HepG2 (cell line): ENCODE data around the gene LMAN1L. TPM values are rescaled to one million over a fixed set of nuclear protein-coding genes. Genes with fewer than 3 reads are reported as not detected.
A peak's percentile ranks its signal among the peaks of the same experiment; 100 is the strongest.

ENCODE experiments used
- BORCS8-MEF2B ChIP-seq: sonication (generic); formaldehyde crosslinking; IDR thresholded peaks from 2 replicates; pipeline ENCODE4 v1.8.0; 2022; ENCODE audit warnings: mild to moderate bottlenecking, missing genetic modification reagents
- KLF12 ChIP-seq: sonication (generic); formaldehyde crosslinking; IDR thresholded peaks from 2 replicates; pipeline ENCODE4 v1.4.0; 2020; ENCODE audit warnings: missing genetic modification reagents, borderline replicate concordance
- MAZ ChIP-seq, 2 experiments: sonication (generic) in 1 of 2; formaldehyde crosslinking in 1 of 2; IDR thresholded peaks; 2 replicates each; pipeline versions ENCODE4 v1.5.0 to v1.6.1; 2012 to 2020; ENCODE audit warnings: low read depth in 2 of 2, mild to moderate bottlenecking in 2 of 2, borderline replicate concordance in 1 of 2, improper control_type of control experiment in 1 of 2, low read length in 1 of 2, missing genetic modification reagents in 1 of 2, moderate library complexity in 1 of 2
- PHF8 ChIP-seq: sonication (generic); formaldehyde crosslinking; IDR thresholded peaks from 2 replicates; pipeline ENCODE4 v1.5.0; 2020; ENCODE audit warnings: missing genetic modification reagents
- PPARG ChIP-seq: conservative IDR thresholded peaks from 2 replicates; pipeline ENCODE4 v1.6.1; 2016; ENCODE audit warnings: missing biosample characterization, missing genetic modification reagents
- RAD21 ChIP-seq: fragments of 450-650 bp; formaldehyde crosslinking; IDR thresholded peaks from 2 replicates; pipeline ENCODE4 v1.5.0; 2020; ENCODE audit warnings: mild to moderate bottlenecking
- SAP130 ChIP-seq: IDR thresholded peaks from 2 replicates; pipeline ENCODE4 v1.6.1; 2016; ENCODE audit warnings: low read depth
- TOE1 ChIP-seq: sonication (generic); formaldehyde crosslinking; IDR thresholded peaks from 2 replicates; pipeline ENCODE4 v1.4.0; 2020; ENCODE audit warnings: mild to moderate bottlenecking, missing genetic modification reagents
- U2AF2 ChIP-seq: fragments of 200-400 bp; formaldehyde crosslinking; IDR thresholded peaks from 2 replicates; pipeline ENCODE4 v1.6.1; 2017; ENCODE audit warnings: low read depth, mild to moderate bottlenecking, low read length
- ZNF501 ChIP-seq: sonication (generic); formaldehyde crosslinking; IDR thresholded peaks from 2 replicates; pipeline ENCODE4 v1.5.1; 2020; ENCODE audit warnings: mild to moderate bottlenecking, moderate library complexity, missing genetic modification reagents
- ZNF563 ChIP-seq: sonication (generic); formaldehyde crosslinking; IDR thresholded peaks from 2 replicates; pipeline ENCODE4 v1.8.0; 2022; ENCODE audit warnings: mild to moderate bottlenecking, moderate library complexity, missing genetic modification reagents
- ZNF605 ChIP-seq: sonication (generic); formaldehyde crosslinking; IDR thresholded peaks from 2 replicates; pipeline ENCODE4 v1.8.0; 2022; ENCODE audit warnings: mild to moderate bottlenecking, missing genetic modification reagents
- ZNF773 ChIP-seq: sonication (generic); formaldehyde crosslinking; IDR thresholded peaks from 2 replicates; pipeline ENCODE4 v1.4.0; 2020; ENCODE audit warnings: missing genetic modification reagents, borderline replicate concordance
- ZNF777 ChIP-seq: sonication (generic); formaldehyde crosslinking; IDR thresholded peaks from 2 replicates; pipeline ENCODE4 v1.4.0; 2020; ENCODE audit warnings: missing genetic modification reagents
- polyA plus RNA-seq, 8 experiments: library from polyadenylated mRNA; depleted of rRNA in 3 of 8; stranded (reverse) in 7 of 8; unstranded in 1 of 8; fragments of >200 nt; fragmentation: Illumina TruSeq in 4 of 8; extraction: Trizol in 4 of 8; gene quantifications; 2 replicates each; pipeline versions ENCODE4 v1.2.1 to v1.2.3, GENCODE V29; 2011 to 2016; ENCODE audit warnings: low read depth in 4 of 8, missing spikeins in 1 of 8, mixed read lengths in 1 of 8; ENCODE audit not compliant: insufficient read depth in 1 of 8
- total RNA-seq, 5 experiments: library from RNA; depleted of rRNA; stranded (reverse); fragments of >200 nt; fragmentation: Illumina TruSeq; extraction: Trizol; gene quantifications; 2 replicates each; pipeline ENCODE4 v1.2.3, GENCODE V29; 2016; ENCODE audit warnings: low read depth in 1 of 5
- TF ChIP-seq, protein P1 (sequence below): sonication (generic); formaldehyde crosslinking; IDR thresholded peaks from 2 replicates; pipeline ENCODE4 v1.9.0; 2022; ENCODE audit warnings: missing genetic modification reagents, mild to moderate bottlenecking, borderline replicate concordance
- TF ChIP-seq, protein P2 (sequence below): sonication (generic); formaldehyde crosslinking; IDR thresholded peaks from 2 replicates; pipeline ENCODE4 v1.4.0; 2020; ENCODE audit warnings: missing genetic modification reagents
- TF ChIP-seq, protein P3 (sequence below), 2 experiments: sonication (generic) in 1 of 2; formaldehyde crosslinking in 1 of 2; IDR thresholded peaks; 2 replicates each; pipeline versions ENCODE4 v1.4.0 to v1.6.1; 2016 to 2020; ENCODE audit warnings: borderline replicate concordance in 1 of 2, low read depth in 1 of 2, mild to moderate bottlenecking in 1 of 2, missing genetic modification reagents in 1 of 2

LMAN1L gene
- total and polyA plus RNA-seq, 2 of the 13 experiments (the other 11 are each of a cell fraction or from before 2014, with no cell fraction given) = not detected

DNA sequence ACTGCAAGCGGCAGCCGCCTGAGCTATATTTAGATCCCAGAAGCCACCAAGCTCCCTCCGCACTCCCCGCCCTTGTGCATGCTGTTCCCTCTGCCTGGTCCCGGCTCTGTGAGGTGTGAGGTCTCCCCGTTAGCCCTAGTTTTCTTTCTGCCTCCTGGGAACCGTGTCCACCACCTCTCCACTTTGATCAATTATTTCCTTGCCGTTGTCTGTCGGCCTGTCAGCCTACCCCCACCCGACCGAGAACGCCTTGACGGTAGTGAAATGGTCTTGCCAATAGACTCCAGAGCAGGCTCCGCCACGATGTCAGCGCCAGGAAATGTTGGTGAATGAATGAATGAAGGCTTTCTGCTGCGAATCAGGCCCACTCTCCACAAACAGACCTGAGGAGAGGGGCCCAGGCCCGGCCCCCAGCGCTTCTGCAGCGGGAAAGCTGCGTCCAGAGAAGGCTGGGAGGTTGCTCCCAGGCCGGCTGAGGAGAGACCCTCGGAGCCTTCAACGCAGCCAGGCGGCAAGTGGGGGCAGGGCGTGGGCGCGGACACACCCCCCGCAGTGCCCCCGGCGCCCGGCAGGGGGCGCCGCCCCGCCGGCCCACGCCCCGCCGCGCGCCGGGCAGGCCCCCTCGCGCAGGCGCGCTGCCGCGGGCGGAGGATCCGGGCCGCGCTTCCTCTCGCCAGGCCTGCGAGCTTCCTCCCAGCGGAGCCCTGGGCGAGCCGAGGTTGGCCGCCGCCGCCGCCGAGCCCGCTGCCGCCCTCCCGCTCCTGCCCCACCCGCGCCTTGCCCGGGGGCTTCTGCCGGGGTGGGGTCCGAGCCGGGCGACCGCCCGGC, 31.0 kb upstream of the LMAN1L start, which contains the start of gene CSK (continued):
- TF ChIP-seq, protein P1, sequence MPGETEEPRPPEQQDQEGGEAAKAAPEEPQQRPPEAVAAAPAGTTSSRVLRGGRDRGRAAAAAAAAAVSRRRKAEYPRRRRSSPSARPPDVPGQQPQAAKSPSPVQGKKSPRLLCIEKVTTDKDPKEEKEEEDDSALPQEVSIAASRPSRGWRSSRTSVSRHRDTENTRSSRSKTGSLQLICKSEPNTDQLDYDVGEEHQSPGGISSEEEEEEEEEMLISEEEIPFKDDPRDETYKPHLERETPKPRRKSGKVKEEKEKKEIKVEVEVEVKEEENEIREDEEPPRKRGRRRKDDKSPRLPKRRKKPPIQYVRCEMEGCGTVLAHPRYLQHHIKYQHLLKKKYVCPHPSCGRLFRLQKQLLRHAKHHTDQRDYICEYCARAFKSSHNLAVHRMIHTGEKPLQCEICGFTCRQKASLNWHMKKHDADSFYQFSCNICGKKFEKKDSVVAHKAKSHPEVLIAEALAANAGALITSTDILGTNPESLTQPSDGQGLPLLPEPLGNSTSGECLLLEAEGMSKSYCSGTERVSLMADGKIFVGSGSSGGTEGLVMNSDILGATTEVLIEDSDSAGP (CRISPR knock-in tag) = 0 out of 2 replicates have a peak, but pooled peaks have one; percentile 24
- TF ChIP-seq TOE1 (CRISPR knock-in tag) (no peak), SAP130 (peak; percentile 38), PPARG (CRISPR knock-in tag) (no peak), MAZ (IDR thresholded peaks at IDR 0.05; ENCODE audit: borderline replicate concordance, low read depth, low read length) (0 out of 2 replicates have a peak, but pooled peaks have one; percentile 34), MAZ (CRISPR knock-in tag; IDR thresholded peaks at IDR 0.05; ENCODE audit: low read depth) (no peak), BORCS8-MEF2B (0 out of 2 replicates have a peak, but pooled peaks have one; percentile 19), ZNF501 (0 out of 2 replicates have a peak, but pooled peaks have one; percentile 37), ZNF777 (CRISPR knock-in tag) (peak; percentile 85), PHF8 (CRISPR knock-in tag) (no peak), U2AF2 (no peak), KLF12 (peak; percentile 59; the same call in 1 of the 2 replicates), ZNF605 (CRISPR knock-in tag) (0 out of 2 replicates have a peak, but pooled peaks have one; percentile 24), ZNF773 (CRISPR knock-in tag) (no peak), ZNF563 (0 out of 2 replicates have a peak, but pooled peaks have one; percentile 45), RAD21 (0 out of 2 replicates have a peak, but pooled peaks have one; percentile 25)
- TF ChIP-seq, protein P2, sequence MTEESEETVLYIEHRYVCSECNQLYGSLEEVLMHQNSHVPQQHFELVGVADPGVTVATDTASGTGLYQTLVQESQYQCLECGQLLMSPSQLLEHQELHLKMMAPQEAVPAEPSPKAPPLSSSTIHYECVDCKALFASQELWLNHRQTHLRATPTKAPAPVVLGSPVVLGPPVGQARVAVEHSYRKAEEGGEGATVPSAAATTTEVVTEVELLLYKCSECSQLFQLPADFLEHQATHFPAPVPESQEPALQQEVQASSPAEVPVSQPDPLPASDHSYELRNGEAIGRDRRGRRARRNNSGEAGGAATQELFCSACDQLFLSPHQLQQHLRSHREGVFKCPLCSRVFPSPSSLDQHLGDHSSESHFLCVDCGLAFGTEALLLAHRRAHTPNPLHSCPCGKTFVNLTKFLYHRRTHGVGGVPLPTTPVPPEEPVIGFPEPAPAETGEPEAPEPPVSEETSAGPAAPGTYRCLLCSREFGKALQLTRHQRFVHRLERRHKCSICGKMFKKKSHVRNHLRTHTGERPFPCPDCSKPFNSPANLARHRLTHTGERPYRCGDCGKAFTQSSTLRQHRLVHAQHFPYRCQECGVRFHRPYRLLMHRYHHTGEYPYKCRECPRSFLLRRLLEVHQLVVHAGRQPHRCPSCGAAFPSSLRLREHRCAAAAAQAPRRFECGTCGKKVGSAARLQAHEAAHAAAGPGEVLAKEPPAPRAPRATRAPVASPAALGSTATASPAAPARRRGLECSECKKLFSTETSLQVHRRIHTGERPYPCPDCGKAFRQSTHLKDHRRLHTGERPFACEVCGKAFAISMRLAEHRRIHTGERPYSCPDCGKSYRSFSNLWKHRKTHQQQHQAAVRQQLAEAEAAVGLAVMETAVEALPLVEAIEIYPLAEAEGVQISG (CRISPR knock-in tag) = peak; percentile 61
- TF ChIP-seq, protein P3, sequence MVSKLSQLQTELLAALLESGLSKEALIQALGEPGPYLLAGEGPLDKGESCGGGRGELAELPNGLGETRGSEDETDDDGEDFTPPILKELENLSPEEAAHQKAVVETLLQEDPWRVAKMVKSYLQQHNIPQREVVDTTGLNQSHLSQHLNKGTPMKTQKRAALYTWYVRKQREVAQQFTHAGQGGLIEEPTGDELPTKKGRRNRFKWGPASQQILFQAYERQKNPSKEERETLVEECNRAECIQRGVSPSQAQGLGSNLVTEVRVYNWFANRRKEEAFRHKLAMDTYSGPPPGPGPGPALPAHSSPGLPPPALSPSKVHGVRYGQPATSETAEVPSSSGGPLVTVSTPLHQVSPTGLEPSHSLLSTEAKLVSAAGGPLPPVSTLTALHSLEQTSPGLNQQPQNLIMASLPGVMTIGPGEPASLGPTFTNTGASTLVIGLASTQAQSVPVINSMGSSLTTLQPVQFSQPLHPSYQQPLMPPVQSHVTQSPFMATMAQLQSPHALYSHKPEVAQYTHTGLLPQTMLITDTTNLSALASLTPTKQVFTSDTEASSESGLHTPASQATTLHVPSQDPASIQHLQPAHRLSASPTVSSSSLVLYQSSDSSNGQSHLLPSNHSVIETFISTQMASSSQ (IDR thresholded peaks at IDR 0.05; ENCODE audit: low read depth) = no peak
- TF ChIP-seq, protein P3 (CRISPR knock-in tag; IDR thresholded peaks at IDR 0.05; ENCODE audit: borderline replicate concordance) = no peak
